Measurements from ENCODE around the gene RASA2. TPM values are rescaled to one million over a fixed set of nuclear protein-coding genes. Genes with fewer than 3 reads are reported as not detected.

The RASA2 gene
- total and polyA plus RNA-seq, 4 donors: 1.6 to 5.4 (median 4.6) TPM

- H3K36me3 ChIP-seq (ENCODE audit: control insufficient read depth in 4 of 4, insufficient read depth in 3 of 4, low read depth in 1 of 4, low read length in 3 of 4): peaks cover 7 to 33% (median 22%) of the 10 kb centered on the region in 4 donors
- H3K9ac ChIP-seq (ENCODE audit: low read depth in 1 of 2, low read length in 2 of 2): no peak overlapping the region
- TF ChIP-seq YY1 (IDR thresholded peaks at IDR 0.05) (no peak), EGR1 (IDR thresholded peaks at IDR 0.05; ENCODE audit: low read depth in 2 of 2) (no peak), JUND (IDR thresholded peaks at IDR 0.05) (no peak), SP1 (IDR thresholded peaks at IDR 0.05) (no peak), RAD21 (IDR thresholded peaks at IDR 0.05) (no peak), ATF3 (IDR thresholded peaks at IDR 0.05) (no peak), RXRA (IDR thresholded peaks at IDR 0.05) (no peak), HNF4G (IDR thresholded peaks at IDR 0.05) (no peak), FOXA1 (IDR thresholded peaks at IDR 0.05) (no peak), NR2F2 (IDR thresholded peaks at IDR 0.05) (no peak), REST (IDR thresholded peaks at IDR 0.05) (no peak), TAF1 (conservative IDR thresholded peaks at IDR 0.05) (no peak), CTCF (IDR thresholded peaks at IDR 0.05; ENCODE audit: low read depth, low read length, missing input control) (no peak), GABPA (IDR thresholded peaks at IDR 0.05 in 1 of 2, conservative IDR thresholded peaks at IDR 0.05 in 1 of 2) (no peak), MAX (IDR thresholded peaks at IDR 0.05) (no peak), HNF4A (conservative IDR thresholded peaks at IDR 0.05) (no peak), FOXA2 (IDR thresholded peaks at IDR 0.05) (no peak)
- TF ChIP-seq, protein P1, sequence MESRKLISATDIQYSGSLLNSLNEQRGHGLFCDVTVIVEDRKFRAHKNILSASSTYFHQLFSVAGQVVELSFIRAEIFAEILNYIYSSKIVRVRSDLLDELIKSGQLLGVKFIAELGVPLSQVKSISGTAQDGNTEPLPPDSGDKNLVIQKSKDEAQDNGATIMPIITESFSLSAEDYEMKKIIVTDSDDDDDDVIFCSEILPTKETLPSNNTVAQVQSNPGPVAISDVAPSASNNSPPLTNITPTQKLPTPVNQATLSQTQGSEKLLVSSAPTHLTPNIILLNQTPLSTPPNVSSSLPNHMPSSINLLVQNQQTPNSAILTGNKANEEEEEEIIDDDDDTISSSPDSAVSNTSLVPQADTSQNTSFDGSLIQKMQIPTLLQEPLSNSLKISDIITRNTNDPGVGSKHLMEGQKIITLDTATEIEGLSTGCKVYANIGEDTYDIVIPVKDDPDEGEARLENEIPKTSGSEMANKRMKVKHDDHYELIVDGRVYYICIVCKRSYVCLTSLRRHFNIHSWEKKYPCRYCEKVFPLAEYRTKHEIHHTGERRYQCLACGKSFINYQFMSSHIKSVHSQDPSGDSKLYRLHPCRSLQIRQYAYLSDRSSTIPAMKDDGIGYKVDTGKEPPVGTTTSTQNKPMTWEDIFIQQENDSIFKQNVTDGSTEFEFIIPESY (IDR thresholded peaks at IDR 0.05): no peak
- H3K27me3 ChIP-seq (ENCODE audit: control insufficient read depth in 4 of 4, insufficient read depth in 4 of 4, low read length in 3 of 4): no peaks in the 10 kb centered on the region
- WGBS: 94% methylated on average over 14 of the region's 14 CpGs
- DNase-seq (ENCODE audit: low spot score): no peak
- no peaks in the 10 kb centered on the region for H3K4me1 ChIP-seq (ENCODE audit: control insufficient read depth in 4 of 4, insufficient read depth in 4 of 4, low read length in 3 of 4)
- H3K9me3 ChIP-seq (ENCODE audit: control insufficient read depth in 4 of 4, low read length in 3 of 4): no peaks in the 10 kb centered on the region
- no peak overlapping the region for H3K4me3 ChIP-seq (ENCODE audit: low read depth in 1 of 3, low read length in 3 of 3)
- no peak overlapping the region for H3K27ac ChIP-seq (ENCODE audit: low read depth in 1 of 2, low read length in 2 of 2)
Measured at GRCh38 chr3:141444586-141445285, 42.1 kb upstream of the RASA2 start.
